Stimulated activated CD4-positive, alpha-beta T cell treated with anti-CD3 and anti-CD28 coated beads, TNF-alpha, amount 100 ng/mL, for 4 hours (primary cell): ENCODE results near the gene APOC3.
"Not testable (repeated sequence)": the region's sequence is repeated elsewhere in the genome, so short reads cannot be mapped to it uniquely, and the experiment has no call there.

Source experiments
- DNase-seq, 3 experiments: peaks; one replicate each; pipeline ENCODE4 v3.0.0-alpha.2; 2020; ENCODE audit warnings: low read depth in 3 of 3

The APOC3 gene

DNA sequence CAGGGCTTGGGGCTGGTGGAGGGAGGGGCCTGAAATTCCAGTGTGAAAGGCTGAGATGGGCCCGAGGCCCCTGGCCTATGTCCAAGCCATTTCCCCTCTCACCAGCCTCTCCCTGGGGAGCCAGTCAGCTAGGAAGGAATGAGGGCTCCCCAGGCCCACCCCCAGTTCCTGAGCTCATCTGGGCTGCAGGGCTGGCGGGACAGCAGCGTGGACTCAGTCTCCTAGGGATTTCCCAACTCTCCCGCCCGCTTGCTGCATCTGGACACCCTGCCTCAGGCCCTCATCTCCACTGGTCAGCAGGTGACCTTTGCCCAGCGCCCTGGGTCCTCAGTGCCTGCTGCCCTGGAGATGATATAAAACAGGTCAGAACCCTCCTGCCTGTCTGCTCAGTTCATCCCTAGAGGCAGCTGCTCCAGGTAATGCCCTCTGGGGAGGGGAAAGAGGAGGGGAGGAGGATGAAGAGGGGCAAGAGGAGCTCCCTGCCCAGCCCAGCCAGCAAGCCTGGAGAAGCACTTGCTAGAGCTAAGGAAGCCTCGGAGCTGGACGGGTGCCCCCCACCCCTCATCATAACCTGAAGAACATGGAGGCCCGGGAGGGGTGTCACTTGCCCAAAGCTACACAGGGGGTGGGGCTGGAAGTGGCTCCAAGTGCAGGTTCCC is at the start of gene APOC3:
Gene APOC3 (plus strand): TSS at position 383 of the 659 bp plus-strand sequence. CDS start 676 bp downstream, outside the sequence.
- no peak for DNase-seq

DNA sequence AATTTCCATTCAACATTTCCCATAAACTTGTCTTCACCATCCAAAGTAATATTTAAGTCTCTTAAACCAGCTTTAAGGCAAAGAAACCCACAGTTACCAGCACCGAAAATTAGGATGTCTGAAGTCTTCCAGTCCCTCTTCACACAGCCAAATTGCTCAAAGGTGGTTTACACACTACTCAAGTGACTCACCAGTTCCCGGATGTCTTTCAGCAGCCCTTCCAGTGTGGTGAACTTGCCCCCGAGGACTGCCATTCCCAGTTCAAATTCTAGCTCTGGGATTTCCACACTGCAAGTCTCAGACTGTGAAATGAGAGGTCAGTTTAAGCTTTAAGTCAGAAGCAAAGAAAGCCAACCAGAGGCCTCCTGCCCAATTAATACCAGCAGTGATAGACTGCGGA is 47.0 kb upstream of the APOC3 start:
- no peak for DNase-seq

DNA sequence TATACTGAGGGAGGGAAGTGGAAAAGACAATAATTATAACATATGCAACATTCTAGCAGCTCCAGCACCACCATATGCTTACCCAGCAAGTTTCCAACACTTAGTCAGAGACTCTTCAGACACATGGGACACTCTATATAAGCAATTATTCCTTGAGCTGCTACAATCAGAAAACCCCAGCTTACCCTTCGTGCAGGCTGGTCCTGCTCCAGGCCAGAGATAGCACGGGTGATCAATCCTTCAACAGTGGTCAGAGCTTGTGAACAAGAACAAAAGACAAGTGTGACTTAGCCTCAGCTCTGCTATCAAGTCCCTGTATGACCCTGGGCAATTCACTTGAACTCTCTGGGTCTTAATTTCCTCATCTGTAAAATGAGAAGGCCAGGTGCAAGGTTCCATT is 43.4 kb upstream of the APOC3 start:
- DNase-seq: no peak

DNA sequence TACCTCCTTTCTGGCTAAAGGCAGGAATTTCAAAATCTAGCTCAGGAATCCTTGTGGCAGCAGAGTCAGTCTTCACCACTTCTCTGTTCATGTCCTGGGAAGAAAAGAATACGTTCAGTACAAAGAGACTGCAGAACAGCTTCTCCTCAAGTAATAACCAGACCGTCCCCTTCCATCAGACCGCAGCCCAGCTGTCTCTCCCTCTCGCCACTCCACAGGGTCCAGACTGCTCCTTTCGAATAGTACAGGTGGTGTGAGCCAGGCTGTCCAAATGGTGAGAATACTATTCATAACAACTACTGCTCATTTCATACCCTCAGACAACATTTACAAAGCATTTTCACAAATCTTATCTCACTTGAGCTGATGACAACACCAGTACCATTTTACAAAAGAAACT is 42.7 kb upstream of the APOC3 start:
- no peak for DNase-seq

DNA sequence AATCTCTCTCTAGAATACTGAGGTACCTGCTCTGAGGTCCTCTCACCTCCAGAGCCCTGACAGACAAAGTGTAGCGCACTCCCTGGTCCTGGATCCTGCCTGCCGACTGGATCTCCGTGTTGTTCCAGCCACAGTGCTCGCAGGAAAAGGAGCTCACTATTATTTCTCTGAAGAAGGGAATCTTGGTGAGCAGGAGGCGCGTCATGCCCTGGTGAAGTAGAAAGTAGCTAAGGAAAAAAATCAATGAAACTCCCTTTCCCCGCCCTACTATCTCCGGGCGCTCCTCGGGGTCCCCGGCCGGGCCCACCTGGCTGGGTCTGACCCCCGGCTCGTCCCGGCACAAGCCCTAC is 42.3 kb upstream of the APOC3 start:
- no peak for DNase-seq

DNA sequence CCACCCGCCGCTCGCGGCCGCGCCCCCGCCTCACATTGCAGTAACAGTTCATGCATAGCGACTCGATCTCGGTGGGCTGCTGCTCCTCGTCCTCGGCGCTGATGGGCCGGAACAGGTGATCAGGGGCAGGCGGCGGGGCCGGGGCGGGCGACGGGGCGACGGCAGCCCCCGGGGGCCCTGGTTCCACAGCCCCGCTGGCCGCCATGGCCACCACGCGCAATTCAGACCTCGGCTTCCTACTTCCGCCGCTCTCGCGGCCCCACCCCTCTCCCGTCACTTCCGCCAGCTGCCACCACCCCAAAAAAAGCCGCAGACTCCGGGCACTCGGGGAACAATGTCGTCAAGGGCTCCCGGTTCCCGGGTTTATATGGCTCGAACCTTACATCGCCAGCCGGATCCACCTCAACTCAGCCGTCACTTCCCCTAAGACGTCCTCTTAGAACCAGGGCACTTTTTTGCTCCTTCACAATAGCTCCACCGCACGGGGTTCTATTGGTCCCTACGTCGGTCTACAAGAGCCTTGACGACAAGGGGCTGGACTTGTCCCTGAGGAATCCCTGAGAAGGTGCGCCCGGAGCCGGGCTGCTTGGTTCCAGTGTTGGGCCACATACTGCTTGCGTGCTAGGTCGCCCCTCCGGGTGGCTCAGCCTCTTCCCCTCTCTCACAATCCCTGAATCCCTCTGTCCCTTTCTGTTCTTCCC is 41.8 kb upstream of the APOC3 start, which contains the start of gene ZPR1:
Gene ZPR1 (minus strand): TSS at position 238 of the 701 bp plus-strand sequence. CDS start 33 bp downstream, at position 205.
- peak; percentile 65 to 75 (median 69) for DNase-seq

DNA sequence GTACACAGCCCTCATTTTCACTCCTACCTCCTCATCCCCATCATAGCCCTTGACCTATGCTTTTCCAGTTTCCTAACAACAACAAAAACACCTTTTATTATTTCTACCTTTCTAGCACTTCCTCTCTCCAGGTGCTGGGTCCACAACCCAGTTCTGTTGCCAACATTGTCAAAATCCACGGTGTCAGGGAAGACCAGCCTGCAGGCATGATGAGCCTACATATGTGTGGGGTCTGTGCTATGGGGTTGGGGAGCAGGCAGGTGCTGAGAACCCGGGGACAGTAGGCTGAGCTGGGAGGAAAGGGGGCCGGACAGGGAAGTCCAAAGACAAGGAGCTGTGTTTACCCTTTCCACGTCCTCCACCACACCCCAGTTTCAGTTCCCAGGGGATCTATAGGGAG is 41.2 kb upstream of the APOC3 start:
- no peak for DNase-seq

DNA sequence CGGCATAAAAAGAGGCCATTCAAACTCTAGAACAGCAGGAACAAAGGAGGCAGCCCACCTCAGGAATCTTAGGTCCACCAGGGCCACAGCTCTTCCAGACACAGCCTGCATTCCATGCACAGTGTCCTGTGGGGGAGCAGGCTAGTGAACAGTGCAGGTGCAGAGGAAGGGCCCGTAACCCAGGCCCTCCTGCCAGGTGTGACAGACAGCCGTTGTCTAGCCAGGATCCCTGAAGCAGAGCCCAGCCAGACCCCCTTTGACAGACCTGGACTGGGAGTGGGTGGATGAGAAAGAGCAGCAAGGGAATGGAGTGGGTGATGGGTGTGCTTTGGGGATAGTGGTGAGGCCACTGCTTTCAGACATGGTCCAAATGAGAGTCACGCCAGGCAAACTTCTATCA is 40.7 kb upstream of the APOC3 start:
- no peak for DNase-seq

DNA sequence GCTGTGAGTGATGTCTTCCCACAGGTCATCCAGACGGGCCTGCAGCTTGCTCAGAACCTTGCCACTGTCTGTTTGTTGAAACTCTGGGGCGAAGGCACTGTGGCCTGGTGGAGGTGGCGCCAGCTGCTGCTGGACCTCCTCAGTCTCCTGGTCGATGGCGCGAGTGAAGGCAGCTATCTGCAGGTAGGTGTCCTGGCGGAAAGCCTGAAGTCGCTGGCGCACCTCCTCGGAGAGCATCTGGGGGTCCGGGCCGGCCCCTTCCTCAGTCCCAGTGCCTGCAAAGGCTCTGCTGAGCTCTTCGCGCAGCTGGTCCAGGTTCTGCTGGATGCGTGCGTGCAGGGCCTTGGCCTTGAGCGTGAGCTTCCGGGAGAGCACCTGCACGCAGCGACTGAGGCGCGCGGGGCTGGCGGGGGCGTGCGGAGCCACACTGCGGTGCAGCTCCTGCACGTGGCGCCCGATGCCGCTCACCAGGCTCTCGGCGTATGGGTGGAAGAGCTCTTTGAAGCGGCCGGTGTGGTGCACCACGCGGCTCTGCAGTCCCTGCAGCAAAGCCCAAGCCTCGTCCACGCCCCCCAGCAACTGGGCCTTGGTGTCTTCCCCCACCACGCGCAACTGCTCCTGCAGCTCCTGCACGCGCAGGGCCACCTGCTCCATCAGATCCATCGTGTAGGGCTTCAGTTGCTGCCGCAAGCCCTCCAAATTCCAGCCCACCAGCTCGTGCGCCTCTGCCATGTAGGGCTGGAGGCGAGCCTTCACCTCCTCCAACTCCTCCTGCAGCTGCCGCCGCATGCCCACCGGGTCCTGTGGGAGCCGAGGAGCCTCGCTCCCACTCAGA is 39.3 kb upstream of the APOC3 start:
- DNase-seq: no peak

DNA sequence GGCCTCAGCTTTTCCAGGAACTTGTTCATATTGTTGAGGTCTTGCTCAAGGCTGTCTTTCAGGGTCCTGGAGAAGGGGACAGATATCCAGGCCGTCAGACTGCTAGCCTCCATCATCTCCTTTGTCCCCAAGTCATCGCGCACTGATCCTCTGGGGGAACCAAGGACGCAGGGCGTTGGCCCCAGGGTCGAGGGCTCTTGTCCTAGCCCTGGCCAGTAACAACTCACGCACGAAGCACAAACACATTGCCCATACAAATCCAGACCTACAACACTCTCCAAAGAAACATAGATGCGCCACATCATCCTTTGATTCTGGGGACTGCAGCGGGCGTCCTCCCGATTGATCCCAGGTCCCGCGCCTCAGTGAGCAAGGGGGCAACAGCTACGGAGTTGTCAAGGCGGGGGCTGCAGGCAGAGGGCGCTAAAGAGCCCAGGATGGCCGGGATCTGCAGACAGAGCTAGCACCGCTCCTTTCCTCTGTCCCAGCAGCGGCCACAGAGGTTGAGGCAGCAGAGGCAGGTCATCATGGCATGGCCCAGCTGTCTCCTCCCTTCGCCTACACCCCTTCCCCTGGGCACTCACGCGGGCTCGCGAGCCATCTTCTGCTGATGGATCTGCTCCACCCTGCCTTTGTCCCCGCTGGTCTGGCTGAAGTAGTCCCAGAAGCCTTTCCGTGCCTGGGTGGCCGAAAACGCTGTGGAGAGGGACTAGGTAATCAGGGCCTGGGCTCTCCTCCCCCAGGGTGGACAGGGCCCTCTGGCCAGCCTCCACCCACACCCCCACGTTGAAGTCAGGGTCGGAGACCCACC is 38.5 kb upstream of the APOC3 start:
- DNase-seq: peak; percentile 45 to 55 (median 54)

DNA sequence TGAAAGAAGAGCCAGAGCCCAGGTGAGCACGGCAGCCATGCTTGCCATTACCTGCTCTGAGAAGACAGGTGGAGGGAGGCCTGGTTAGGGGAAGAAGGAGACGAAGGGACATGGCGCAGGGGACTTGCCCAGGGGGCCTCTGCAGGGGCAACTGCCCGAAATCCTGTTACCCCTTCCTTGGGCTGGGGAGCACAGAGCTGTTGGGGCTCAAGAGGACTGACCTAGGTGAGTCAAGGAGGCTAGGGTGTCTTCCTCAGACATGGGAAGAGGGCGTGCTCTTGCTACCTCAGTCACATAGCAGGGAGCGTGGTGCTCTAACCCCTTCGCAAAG is 37.9 kb upstream of the APOC3 start, which contains the start of gene APOA5:
Gene APOA5 (minus strand): TSS at position 67 of the 331 bp plus-strand sequence. CDS start 19 bp downstream, at position 48.
- DNase-seq: no peak

DNA sequence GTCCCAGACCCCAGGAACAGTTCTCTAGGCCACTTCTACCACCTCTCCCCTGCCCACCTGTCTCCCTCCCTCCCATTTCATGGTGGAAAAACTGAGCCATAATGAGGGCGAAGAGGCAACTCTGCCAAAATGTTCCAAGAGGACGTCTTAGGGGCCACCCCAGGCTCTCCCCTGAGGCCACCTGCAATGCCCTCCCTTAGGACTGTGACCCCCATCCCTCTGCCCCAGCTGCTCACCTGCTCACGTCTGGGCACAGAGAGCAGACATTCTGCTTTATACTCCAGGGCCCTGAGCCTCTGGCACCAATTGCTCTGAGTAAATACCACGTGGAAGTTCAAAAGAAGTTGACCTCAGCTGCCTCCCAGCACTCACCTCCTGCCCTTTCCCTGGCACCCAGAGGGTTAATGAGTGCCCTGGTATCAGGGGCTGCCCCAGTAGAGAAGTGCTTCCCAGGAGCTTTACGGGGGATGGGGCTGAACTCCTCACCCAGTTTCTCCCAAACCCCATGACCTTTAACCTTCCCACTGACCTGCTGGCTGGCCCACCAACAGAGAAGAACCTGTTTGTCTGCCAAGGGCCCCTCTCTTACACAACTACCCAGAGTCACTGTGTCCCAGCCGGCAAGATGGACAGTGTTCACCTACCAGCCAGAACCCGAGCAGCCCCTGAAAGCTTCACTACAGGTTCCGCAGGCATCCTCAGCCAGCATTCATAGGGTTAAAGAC is 37.4 kb upstream of the APOC3 start:
- no peak for DNase-seq

DNA sequence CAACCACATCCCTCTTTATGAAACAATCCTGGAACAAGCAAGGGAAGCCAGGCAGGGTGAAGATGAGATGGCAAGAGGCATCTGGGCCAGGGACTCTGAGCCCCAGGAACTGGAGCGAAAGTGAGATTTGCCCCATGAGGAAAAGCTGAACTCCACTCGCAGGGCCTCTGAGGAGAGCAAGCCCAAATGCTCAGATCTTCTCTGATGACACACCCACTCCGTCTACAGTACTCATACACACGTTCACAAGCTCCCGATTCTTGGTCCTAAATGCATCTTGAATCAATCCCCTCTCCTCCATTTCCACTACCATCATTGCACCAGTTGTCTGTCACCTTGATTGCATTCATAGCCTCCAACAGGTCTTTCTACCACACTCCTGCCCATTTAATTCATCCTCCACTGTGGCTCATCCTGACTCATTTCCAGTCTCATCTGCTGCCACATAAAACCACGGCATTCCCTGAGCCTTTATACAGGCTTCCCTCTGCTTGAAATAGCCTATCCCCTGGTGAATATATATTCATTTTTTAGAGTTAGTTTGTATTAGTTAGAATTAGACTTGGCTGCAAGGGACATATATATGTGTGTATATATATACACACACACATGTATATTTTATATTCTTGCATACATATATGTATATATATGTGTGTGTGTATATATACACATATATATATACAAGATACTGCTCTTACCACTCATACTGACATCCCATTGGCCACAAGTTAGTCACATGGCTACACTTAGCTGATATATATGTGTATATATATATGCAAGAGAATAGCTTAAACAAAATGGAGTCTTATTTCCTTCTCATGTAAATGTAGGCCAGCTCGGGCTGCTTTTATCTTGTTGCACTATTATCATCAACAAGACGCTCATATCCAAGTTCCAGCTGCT is 36.6 kb upstream of the APOC3 start:
- DNase-seq: no peak

DNA sequence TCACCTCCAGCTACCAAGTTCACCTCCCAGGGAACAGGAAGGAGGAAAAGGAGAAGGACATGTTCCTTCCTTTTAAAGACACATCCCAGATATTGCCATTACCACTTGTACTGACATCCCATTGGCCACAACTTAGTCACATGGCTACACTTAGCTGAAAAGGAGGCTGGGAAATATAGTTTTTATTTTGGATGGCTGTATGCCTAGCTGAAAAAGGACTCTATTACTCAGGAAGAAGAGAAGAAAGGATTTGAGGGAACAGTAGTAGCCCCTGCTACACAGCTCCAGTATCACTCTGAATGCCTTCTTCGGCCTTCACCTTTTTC is 36.0 kb upstream of the APOC3 start:
- DNase-seq: no peak

DNA sequence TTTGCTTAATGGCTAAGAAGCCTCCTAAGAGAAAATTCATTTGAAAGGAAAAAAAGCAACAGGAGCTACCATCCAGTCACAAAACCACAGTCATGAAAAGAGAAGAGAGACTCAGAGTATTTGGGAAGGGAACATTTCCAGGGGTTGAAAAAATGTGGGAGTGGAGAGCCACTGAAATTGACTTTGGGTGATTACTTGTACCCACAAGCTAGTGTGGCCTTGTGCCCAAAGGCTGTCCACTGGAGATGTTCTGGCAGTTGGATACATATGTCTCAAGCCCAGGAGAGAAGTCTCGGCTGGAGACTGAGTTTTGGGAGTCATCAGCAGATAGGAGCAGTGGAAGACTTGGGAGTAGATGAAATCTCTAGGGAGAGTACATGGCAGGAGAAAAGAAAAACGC is 34.9 kb upstream of the APOC3 start:
- DNase-seq: no peak

DNA sequence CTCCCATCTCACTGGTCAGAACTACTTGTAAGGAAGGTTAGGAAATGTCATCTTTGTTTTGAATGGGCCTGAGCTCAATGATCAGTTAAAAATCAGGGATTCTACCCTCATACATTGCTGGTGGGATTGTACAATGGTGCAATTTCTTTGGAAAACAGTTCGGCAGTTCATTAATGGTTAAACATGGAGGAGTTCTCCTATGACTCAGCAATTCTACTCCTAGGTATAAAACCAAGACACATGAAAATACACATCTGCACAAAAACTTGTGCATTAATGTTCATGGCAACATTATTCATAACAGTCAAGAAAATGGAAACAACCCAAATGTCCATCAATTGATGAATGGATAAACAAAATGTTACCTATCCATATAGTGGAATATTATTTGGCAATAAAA is 33.2 kb upstream of the APOC3 start:
- DNase-seq: no peak

DNA sequence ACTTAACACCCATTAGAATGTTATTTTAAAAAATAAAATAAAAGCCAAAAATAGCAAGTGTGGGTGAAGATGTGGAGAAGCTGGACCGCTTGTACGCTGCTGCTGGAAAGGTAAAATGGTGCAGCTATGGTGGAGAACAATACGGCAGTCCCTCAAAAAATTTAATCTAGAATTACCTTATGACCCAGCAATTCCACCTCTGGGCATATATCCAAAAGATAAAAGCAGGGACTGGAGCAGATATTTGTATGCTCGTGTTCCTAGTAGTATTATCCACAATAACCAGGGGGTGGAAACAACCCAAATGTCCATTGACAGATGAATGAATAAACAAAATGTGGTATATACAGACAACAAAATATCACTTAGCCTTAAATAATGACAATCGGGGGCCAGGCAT is 31.9 kb upstream of the APOC3 start:
- DNase-seq: no peak

DNA sequence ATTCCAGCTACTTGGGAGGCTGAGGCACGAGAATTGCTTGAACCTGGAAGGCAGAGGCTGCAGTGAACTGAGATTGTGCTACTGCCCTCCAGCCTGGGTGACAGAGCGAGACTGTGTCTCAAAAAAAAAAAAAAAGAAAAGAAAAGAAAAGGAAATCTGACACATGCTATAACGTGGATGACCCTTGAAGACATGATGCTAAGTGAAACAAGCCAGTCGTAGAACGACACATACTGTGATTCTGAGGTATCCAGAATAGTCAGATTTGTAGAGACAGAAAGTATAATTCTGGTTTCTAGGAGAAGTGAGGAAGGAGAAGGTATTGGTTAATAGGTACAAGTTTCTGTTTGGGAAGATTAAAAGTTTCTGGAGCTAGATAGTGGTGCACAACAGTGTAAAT is 31.3 kb upstream of the APOC3 start:
- no peak for DNase-seq

DNA sequence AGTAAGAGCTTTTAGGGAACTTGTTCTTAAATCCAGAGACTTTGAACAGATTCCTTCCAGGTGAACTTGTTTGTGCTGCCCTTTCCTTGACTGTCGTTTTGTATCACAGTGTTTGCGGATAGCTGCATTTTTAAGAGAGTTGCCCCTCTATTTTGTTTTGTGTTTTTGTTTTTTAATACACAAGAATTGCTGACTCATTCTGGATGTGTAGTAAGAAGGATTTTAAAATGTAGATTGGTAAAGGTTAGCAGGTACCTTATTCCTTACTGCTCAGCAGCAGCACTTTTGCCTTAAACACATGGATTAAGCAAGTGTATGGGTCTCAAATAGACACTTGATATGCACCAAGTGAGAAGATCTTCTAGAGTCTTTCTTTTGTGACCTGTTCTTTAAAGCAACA is 29.1 kb upstream of the APOC3 start:
- DNase-seq: no peak

DNA sequence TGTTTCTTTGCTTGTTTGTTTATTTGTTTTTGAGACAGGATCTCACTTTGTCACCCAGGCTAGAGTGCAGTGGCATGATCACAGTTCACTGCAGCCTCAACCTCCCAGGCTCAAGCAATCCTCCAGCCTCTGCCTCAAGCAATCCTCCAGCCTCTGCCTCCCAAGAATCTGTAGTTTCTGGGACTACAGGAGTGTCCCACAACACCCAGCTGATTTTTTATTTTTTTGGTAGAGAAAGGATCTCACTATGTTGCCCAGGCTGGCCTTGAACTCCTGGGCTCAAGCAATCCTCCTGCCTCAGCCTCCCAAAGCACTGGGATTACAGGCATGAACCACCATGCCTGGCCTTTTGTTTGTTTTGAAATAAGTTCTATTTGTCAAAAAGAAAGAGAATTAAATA is 28.0 kb upstream of the APOC3 start:
- DNase-seq: not testable (repeated sequence)
